Limb (tissue), 2 donors: ENCODE results near the gene C6orf58.

Source experiments
- DNase-seq, 2 donors: peaks; one replicate each; pipeline ENCODE4 v3.0.0-alpha.2; 2016; ENCODE audit errors: extremely low spot score in 2 of 2

C6orf58 gene

DNA sequence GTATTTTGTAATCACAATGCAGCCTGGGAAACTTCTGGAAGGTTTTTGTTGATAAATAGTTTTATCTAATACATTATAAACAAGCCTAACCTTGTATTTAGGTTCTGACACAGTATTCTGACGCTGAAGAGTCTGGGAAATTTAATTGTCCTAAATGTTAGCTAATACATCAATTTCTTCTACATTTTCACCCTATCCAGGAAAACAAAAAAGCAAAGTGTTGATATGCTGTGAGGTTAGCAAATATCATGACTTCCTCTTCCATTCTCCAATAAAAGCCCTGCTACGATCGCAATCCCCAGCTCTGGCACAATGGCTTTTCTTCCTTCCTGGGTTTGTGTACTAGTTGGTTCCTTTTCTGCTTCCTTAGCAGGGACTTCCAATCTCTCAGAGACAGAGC is at the start of gene C6orf58:
Gene C6orf58, plus strand, starts transcription at position 301 of the 400 bp plus-strand sequence. Its CDS starts 12 bp downstream, at position 313.
- no peak for DNase-seq

DNA sequence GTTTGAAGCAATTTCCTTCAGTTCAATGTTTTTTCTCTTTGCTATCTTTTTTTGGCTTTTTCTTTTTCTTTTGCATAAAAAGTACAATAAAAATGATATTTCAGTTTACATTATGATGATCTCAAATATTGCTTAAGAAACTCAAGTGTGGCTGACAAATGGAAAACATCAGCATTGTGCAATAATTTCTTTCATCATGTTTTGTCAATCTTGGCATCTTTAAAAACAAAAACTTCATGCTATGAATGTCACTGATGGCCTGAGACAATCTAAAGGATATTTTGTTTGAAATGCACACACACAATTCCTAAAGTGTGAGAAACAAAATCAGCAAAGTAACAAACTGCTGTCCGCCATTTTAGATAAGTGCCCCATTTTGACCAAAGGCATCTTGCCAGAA is 44.0 kb upstream of the C6orf58 start:
- DNase-seq = no peak

DNA sequence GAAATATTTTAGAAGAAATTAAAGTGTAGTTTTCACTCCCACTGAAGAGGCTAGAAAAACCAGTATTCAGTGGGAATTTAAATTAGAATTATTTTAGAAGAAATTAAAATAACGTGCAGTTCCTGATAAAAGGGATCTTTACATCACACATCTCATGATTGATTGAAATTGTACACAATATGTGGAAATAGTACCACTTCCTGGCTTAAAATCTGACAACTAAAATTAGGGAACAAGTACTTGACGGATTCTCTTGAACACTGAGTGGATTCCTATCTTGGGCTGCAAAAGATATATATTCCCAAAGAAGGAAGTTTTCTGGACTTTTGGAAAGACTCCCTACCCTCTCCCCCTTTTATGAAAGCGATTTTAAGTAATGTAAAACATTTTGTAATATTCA is 43.2 kb upstream of the C6orf58 start:
- DNase-seq = no peak

DNA sequence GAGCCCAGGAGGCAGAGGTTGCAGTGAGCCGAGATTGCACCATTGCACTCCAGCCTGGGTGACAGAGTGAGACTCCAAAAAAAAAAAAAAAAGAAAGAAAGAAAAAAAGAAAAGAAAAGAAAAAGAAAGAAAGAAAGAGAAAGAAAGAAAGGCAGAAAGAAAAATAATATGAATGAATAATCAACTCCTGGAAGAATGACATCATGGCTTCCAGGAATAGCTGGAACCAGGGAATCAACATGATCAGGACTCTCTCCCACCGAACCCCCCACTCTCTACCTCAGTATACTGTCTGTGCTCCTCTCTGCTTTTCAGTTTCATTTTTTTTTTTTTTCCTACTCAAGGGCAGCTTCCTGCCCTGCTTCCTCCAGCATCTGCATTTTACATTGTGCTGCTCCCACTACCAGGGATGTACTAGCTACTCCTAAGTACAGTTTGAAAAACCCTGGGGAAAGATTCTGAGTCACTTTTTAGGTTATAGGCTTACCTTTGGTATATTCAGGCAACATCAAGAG is 38.2 kb upstream of the C6orf58 start:
- DNase-seq = no peak

DNA sequence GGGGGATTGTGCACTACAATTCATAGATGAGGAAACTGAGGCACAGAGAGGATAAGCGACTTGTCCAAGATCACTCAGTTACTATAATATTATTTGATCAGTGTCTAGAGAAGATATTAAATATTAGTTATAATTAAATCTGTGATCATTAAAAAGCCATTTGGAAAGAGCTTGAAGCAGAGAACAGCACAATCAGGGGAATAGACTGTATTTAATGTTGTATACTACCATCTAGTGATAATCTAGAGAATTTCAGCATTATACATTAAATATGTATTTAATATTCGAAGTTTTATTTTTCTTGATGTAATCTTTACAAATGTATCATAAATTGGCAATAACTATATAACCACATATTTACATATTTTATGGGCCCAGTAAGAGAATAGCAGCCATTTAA is 37.7 kb upstream of the C6orf58 start:
- peak in 1 of 2 donors; percentile 61 for DNase-seq

DNA sequence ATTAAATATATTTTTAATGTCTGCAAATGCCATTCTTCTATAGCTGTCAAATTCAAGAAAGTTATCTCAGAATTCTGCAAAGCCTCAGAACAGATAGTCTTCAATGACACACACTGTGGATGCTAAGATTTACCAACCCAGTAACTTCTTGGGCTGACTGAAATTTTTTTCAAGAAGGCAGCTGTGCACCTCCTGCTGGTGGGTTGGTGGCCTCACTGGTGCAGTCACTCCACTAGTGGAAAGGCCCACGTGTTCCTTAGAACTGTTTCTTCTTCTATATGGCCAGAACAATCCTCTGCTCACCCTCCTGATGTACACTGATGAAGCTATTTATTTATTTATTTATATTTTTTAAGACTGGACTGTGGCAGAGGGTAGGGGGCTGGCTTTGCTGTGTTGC is 29.8 kb upstream of the C6orf58 start:
- no peak for DNase-seq

DNA sequence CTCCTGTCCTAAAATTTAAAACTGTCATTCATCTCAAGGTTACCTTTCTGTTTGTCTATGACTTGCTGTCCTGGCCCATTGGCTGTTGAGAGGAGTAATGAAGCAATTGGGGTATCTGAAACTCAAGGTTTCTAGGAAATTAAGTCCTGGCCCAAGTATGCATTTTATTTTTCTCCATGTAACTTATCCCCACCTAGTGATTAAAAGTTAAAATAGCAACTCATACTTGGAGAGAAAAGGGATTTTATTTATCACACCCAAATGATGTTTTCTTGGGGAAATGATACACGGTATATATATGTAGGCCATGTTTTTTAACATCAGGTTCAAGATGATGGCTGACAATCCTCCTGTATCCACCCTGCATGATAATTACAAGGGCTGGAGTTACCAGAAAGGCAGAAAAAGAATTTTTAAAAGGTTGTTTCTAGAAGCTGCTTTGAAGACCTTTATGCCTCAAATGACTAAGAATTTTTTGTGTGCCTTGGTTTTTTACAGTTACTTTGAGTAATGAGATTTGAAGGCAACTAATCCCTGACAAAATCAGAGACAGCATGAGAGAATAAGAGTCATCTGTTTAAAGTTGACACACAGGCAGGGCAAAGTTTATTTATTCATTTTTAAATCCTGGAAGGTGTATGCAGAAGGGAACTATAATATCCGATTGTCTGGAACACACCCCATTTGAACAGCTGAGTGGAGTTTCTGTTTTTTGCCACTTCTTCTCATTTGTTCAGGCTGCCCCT is 28.9 kb upstream of the C6orf58 start:
- no peak for DNase-seq

DNA sequence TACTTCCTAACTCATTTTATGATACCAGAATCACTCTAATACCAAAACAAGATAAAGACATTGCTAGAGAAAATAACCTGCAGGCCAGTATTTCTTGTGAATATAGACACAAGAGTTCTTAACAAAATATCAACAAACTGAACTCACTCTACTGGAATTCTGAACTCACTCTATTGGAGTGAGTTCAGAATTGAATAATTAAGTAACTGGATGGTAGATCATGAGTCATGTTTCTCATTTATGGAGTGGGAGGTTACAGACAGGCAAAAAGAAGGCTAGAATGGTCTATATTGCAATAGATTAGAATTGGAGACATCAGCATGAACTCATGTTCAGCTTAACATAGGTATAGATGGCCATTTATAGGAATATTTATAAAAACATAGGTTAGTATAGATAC is 26.6 kb upstream of the C6orf58 start:
- no peak for DNase-seq

DNA sequence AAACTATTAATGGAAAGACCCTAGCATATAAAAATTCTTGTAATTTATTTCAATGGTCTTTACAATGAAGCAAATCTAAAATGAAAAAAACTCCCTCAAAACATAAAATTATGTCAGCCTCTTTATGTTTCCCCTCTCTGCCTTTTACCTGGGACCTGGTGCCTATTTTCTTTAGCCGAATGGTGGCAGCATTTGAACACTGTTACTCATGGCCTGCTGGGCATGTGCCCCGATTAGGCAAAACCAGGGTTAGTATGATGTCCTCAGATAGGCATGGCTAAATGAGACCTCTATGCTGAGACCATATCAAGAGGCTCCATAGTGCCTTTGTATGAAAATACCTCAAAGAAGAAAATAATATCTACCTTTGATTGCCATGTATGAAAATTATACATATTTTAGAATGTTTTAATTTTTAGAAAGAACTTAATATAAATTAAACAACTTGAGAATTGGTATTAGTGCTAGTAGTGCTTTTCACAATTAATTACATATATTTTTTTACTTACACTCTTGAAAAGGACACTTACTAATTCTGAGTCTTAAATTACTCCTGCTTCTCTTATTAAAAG is 22.5 kb upstream of the C6orf58 start:
- no peak for DNase-seq

DNA sequence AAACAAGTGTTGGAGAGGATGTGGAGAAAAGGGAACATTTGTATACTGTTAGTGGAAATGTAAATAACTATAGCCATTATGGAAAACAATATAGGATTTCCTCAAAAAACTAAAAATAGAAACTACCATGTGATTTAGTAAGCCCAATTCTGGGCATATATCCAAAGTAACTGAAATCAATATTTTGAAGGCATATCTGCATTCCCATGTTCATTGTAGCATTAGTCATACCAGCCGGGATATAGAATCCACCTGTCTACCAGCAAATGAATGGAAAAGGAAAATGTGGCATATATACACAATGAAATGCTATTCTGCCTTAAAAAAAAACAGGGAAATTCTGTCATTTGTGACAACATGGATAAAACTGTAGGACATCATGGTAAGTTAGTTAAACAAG is 15.3 kb upstream of the C6orf58 start:
- DNase-seq = no peak

DNA sequence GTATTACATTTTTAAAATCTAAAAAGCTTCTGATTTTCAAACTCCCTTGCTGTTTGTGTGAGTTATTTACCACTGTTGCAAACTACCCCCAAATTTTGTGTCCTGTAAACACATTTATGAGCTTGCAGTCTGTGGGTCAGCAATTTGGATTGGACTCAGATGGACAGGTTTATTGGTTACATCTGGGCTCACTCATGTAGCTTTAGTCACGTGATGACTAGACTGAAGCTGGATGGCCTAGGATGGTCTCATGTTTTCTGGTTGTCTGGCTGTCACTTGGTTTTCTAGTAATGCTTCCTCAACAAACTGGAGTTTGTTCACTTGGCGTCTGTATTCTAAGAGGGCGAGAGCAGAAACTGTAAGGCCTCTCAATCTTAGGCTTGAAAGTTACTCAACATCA is 12.2 kb upstream of the C6orf58 start:
- no peak for DNase-seq

DNA sequence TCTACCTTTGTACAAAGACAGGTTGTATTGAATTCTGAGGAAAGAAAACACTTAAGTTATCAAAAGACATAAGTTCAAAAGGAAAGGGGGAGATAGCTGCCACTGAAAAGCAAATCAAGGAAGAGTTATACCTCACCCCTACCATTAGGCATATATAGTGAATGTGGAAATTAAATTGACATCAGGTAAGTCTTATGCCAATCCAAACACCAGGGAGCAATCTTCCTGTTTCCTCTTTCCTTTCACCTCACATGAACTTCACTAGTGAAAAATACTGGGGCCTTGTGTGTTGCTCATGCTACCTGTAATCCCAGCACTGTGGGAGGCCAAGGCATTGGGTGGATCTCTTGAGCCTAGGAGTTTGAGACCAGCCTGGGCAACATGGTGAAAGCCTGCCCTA is 10.9 kb upstream of the C6orf58 start:
- no peak for DNase-seq

DNA sequence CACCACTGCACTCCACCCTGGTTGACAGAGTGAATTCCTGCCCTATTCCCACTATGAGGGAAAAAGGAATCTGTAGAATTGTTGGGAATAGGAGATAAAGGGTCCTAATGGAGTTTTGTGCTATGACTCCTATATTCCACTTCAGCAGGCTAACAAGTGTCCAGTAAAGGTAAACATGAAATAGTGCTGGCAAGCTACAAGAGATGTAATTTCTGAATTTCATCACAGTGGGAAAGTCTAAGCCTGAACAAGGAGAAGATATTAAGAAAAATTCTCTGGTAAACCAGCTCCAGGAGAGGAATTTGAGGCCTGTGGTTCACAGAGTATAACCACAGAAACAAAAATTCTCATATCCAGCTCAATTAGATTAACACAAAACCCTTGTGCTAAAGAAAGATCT is 10.3 kb upstream of the C6orf58 start:
- no peak for DNase-seq

DNA sequence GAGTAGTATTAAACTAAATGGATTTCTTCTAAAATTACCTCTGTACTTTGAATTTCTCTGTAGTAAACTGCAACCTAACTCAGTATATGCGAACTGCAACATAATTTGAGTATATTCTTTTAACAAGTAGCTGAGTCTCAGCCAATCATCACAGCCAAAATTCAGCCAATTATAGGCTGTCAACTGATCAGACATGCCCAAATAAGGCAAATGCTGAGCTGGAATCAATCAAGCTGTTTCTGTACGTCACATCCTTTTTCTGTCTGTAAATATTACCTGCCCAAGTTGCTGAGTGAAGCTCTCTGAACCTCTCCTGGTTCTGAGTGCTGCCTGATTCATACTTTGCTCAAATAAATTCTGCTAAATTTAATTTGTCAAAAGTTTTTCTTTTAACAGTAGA is 9.5 kb upstream of the C6orf58 start:
- DNase-seq = no peak

DNA sequence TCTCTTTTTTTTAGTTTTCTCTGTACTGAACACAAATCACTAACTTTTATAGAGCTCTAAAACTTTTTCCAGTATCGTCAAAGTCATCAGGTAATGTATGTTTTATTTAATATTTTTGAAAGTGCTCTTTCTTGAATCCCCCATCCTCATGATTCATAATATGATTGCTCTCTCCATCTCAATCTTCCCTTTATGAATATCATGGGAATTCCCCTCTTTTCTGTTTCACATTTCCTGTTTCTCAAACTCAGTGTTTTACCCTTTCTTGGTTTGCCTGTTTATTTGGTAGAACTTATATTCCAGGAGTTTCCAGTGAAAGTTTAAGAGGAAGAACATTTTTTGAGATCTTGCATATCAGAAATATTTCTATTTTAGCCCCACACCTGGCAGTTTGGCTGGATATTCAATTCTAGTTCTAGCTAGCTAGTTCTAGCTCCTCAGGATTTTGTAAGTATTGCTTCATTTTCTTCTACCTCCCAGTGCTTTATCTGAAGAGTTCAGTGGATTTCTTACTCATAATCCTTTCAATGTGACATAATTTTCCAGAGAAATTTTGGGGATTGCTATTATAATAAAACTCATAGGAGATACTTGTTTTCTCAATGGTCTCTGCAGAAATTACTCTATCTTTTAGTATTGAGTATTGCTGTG is 6.1 kb upstream of the C6orf58 start:
- DNase-seq = no peak

DNA sequence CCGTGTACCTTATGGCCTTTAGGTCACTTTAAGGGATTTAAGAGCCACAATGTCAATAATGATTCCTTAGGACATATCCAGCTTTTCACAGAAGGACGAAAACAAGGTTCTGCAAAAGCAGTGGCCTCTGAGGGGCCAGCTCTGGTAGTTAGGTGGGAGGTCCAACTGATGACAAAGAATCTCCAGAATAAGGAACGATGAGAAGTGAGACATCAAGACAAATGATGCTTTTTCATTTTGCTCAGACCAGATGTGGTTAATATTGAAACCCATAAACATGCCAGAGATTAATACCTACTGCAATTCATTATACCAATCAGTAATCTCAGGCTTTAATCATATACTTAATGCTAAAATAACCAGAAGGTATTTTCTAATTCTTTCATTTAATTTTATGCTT is 1.9 kb downstream of the C6orf58 start:
- DNase-seq = no peak

DNA sequence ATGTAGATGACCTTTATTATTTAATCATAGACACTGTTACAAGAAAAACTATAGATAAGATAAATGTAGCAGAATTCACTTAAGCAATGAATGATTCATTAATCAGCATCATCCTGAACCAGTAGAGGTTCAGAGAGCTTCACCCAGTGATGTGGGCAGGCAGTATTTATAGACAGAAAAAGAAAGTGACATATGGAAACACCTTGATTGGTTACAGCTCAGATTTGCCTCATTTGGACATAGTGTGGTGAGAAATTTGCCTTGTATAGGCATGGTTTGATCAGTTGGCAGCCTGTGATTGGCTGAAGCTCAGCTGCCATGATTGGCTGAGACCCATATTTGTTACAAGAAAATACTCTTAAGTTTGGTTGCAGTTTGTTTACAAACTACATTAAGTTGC is 4.6 kb downstream of the C6orf58 start:
- DNase-seq = no peak

DNA sequence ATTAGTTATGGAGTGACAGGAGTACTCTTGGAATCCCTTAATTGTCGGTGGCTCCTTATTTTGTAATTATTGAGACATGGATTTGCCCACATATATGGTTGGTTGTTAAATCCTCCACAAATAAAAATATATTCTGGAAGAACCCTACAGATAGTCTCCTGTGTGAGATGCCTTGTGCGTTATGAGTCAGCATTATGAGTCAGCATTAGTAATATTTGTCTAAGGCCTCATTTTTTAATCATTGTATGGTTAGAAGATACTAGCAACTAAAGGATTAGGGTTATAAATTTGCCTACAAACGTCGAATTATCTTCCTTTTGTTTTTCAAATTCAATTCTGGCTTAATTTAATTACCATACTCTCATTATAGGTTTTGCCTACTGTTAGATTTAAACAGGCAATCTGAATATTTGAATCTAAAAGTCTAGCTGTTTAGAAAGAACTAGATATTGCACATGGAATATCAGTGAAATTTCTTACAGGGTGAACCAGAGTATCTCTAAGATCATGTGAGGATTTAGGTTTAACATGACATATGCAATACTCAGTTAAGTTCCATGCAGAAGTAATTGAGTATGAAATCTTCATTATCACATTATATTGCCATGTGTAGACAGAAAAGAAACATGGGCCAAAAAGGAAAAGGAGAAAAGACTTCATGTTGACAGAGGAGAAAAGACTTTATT is 5.9 kb downstream of the C6orf58 start:
- no peak for DNase-seq

DNA sequence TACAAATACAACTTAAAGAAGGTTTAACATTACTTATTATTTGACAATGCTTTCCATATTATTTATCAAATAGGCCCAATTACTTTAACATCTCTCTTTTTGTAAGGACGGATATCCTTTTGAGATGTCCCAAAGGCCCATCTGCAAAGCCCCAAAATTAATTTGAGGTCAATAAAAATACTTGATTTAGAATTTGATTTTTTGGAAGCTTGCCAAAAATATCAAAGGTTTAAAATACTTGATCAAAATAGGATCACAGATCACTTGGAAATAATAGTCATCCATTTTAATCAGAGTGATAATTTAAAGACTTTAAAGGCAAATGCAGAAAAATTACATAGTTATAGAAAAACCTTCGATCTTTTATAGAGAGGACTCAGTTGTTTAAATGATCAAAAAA is 8.1 kb downstream of the C6orf58 start:
- no peak for DNase-seq

DNA sequence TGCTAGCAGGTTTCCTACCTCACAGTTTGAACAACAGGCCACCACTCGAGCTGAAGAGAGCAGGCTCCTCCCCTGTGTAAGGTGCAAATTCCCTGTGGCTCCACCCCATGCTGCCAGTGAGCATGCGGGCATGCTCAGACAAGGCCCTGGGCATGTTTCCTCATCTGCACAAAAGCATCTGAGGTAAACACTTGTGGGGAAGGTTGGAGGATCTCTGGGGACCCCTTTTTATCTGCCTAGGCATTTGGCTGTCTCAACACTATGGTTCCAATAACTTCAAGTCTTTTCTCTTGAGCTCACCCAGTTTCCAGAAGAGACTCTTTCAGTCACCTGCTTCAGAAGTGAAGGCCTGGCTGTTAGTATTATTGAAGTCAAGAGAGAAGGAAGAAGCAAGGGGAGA is 9.4 kb downstream of the C6orf58 start:
- DNase-seq = no peak

DNA sequence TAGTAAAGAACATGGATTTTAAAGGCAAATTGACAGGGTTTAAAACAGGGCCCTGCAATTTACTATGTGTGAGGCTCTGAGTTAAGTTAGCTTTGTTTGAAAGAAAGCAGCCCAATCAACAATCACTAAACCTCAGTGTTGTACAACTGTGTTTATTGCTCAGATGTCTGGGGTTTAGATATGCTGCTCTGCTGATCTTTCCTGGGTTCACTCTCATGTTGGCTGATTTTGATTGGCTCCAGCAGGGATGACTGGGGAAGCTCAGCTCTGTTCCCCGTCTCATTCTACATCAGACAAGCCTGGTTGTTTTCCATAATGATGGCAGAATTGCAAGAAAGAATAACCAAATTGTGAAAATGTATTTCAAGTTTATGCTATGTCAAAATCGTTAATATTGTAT is 10.9 kb downstream of the C6orf58 start:
- DNase-seq = no peak

DNA sequence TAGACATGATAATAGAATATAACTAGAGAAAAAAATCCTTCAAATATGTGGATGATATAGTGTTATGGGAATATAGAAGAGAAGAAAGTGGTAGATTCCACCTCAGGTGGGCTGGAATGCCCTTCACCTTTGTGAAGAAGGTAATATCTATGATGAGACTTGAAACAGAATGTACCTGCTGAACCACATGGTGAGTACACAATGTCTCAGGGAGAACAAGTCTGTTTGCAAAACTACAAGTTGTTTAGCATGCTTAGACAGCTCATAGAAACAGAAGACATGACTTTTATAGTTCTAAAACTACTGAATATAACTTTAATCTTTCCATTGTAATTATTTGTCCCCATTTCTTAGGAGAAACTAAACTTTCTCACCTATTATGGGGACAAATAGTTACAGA is 12.2 kb downstream of the C6orf58 start:
- no peak for DNase-seq
